CD4-positive, alpha-beta T cell treated with Interleukin-2 at 100 ng/mL for 4 hours (primary cell): ENCODE data around the gene TCHP.
A peak's percentile ranks its signal among the peaks of the same experiment; 100 is the strongest.
"Not testable (repeated sequence)": the region's sequence is repeated elsewhere in the genome, so short reads cannot be mapped to it uniquely, and the experiment has no call there.

Experiments
- DNase-seq: peaks from one replicate; pipeline ENCODE4 v3.0.0-alpha.2; 2020; ENCODE audit warnings: low spot score

The TCHP gene

GRCh38 chr12:109899783-109900751 is at the start of gene TCHP:
Gene TCHP, plus strand, starts transcription at chr12:109900274. Its CDS starts 2,753 bp downstream, at chr12:109903027.
- peak; percentile 82 for DNase-seq

- DNase-seq: not testable (repeated sequence)
Measured at GRCh38 chr12:109850518-109850917, 49.6 kb upstream of the TCHP start.

DNA sequence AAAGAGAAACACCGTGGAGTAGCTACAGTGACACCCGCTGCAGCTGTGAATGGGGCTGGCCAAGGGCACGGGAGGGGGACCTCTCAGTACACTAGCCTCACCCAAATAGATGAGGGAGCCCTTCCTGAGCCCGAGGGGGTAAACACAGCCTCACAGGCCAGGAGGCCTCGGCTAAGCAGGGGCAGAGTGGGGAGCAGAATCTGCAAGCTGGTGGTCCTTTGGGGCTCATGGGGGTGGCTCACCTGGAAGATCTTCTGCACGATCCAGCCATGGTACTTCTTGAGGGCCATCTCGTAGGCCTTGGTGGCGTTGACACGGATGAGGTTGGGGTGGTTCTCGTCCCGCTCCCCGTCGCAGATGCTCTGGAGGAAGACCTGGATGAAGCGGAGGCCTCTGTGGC is 44.7 kb upstream of the TCHP start:
- no peak for DNase-seq

- no peak for DNase-seq
Measured at GRCh38 chr12:109857715-109858114, 42.4 kb upstream of the TCHP start.

DNA sequence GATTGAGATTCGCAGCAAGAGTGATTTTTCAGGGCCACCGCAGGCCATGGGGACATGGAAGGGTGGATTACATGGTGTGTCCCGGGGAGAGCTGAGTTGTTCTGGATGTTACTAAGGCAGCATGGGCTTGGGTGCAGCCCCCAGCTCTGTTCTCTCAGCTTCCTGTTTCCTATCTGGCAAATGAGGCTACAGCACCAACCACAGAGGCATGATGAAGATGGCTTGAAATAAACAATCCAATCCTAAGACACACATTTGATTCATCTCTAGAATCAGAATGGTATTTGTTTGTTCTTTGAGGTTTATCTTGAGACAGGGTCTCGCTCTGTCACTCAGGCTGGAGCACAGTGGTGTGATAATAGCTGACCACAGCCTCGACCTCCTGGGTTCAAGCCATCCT is 41.3 kb upstream of the TCHP start:
- DNase-seq: no peak

DNA sequence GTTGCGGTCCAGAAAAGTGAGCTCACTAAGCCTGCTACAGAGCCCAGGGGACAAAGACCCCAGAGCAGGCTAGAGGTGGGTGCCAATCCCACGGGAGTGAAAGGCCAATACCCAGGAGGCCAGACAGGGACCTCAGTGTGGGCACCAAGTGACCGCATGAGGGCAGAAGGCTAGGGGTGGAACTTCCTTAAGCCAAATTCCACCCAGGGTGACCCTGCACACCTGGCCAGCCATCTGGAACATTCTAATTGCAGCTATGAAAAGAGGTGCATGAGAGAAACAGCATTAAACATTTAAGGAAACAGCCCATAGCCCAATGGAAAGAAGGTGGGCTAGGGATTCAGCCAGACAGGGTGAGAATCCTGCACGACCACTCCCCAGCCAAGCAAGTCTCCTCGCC is 39.1 kb upstream of the TCHP start:
- DNase-seq: no peak

DNA sequence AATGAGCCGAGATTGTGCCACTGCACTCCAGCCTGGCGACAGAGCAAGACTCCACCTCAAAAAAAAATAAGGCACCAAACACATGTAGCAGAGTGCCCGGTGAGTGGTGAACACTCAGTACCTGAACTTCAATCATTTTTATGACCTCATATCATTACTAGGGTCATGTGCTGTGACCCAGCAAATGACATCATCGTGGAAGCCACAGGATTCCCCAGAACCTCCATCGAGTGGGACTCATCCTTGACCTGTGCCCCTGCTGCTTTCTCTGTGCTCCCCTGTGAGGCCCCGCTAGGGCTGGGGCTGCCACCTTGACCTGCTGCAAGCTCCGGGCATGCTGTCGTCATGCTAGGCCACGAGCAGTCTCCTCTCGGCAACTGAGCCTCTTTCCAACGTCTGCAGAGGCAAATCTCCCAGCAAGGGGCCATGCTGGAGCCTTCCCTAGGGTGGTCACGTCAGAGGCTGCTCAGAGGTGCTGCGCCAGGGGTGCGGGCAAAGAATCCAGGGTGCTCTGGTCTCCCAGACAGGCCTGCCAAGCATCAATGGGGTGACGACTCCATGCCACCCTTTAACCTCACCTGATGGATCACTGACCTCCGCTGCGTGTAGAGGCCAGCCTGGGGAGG is 38.3 kb upstream of the TCHP start:
- DNase-seq: no peak

DNA sequence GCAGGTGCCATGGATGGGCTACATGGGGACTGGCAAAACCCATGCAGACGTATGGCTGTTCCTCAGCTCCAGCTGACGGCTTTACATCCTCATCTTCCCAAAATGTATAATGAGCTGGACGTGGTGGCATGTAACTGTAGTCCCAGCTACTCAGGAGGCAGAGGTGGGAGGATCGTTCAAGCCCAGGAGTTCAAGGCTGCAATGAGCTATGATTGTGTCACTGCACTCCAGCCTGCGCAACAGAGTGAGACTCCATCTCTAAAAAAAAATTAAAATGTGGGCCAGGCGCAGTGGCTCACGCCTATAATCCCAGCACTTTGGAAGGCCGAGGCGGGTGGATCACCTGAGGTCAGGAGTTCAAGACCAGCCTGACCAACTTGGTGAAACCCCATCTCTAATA is 37.6 kb upstream of the TCHP start:
- DNase-seq: not testable (repeated sequence)

DNA sequence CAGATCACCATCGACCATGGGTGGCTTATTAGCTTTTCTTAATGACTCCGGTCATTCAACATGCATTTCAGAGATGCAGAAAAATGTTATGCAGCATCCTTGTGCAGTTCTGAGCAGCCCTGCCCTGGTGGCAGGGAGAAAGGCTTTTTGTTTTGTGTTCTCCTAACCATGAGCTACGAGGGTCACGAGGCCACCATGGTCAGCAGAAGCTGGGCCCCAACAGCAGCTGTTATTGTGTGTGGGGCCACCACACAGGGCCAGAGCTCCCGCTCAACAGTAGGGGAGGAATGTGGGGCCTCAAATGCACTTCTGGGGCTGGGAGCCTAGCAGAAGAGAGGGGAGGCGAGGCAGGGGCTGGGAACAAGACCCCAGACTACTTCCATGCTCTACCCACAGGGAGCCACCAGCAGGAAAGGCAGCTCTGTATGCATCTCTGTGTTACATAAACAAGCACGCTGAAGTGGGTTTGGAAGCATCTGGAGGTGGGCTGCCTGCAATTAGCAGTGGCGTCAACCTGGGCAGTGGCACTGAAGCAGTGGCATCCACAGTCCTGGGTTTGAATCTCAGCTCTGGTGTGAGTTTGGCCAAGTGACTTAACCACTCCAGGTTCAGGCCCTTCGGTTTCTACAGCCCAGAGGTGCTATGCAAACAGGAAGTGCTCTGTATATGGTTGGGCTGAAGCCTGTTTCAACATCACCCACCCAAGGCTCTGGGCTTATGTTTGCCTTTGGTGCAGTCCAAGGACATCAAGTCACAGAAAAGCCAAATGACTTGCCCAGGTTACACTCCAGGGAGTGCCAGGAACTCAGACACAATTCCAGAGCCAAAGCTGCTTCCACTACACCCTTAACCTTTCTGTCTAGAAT is 36.0 kb upstream of the TCHP start:
- DNase-seq: peak; percentile 22

DNA sequence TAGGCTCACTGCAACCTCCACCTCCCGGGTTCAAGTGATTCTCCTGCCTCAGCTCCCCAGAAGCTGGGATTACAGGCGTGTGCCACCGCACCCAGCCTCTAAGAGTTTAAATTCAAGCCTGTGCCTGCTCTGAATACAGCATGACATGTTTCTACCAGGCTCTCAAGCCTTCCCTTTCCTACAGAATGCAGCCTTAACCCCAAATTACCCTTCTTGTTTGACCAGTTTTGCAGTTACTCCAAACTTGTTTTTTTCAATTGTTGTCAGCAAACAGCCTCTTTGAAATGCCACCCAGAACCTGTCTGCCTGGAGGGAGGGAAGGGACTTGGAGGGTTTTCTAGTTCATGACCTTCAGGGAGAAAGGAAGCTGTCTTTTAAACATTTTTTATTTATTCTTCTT is 35.2 kb upstream of the TCHP start:
- DNase-seq: no peak

DNA sequence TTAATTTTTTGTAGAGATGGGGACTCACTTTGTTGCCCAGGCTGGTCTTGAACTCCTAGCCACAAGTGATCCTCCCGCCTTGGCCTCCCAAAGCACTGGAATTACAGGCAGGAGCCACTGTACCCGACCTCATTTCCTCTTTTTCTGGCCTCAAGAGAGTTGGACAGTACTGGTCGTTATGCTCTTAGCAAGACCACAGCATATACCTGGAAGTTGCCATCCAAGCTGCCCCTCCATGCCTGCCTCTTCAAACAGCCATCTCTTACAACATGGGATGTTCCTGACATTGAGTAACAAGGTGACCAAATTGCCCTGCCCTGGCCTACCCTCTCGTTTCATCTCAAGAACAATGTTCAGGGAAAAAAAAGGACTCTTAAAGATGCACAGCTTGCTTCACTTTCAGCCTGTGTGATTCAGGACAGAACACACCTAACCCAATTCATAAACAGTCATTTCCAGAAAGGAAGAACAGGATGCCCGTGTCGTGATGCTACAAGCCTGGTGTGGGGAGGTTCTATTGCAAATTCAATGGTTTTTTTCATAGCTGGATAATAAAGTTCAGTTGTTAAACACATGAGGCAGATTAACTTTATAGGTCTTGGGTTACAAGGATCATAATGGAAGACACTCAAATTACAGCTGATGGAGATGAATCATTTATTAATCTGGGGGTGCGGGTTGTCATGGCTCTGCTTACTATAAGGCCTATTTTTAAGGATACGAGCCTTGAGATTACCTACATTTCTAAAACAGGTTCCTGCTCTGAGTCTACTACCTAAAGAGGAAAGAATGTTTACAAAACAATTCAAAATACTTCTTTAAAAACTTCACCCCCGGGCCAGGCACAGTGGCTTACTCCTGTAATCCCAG is 31.7 kb upstream of the TCHP start:
- no peak for DNase-seq

- no peak for DNase-seq
Measured at GRCh38 chr12:109870648-109871047, 29.4 kb upstream of the TCHP start.

- DNase-seq: no peak
Measured at GRCh38 chr12:109871668-109872314, 28.3 kb upstream of the TCHP start.

DNA sequence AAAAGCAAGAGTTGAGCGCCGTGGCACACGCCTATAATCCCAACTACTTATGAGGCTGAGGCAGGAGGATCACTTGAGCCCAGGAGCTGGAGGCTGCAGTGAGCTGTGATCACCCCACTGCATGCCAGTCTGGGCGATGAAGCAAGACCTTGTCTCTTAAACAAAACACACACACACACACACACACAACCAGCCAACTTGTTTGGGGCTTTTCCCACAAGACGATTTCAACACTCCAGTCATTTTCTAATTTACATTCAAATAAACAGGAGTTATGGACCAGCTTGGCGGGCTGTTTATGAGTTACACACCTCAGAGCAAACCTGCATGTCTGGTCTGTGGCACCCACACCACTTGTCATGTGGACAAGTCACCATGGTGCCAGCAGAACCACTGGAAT is 26.4 kb upstream of the TCHP start:
- no peak for DNase-seq

DNA sequence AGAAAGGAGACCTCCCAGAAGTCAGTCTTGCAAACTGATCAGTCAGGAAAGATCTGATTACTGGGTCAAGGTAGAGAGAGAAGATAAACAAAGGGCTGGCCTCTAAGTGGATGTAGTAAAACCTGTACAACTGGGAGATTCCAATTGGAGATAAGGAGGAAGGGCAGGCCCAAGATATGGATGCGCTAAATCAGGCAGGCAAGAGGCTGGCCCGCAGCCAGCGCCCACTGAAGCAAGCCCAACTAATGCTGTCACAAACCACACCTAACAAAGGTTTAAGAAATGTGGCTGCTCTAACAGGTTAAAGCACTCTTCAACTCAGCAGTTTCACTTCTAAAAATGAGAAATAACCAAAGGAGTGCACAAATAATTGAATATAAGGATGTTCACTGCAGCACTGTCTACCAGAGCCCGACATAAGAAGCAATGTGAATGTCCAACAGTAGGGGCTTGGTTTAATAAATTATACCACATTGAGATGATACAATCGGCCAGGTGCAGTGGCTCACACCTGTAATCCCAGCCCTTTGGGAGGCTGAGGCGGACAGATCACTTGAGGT is 24.4 kb upstream of the TCHP start:
- no peak for DNase-seq

GRCh38 chr12:109876406-109876805 is 23.7 kb upstream of the TCHP start:
- no peak for DNase-seq

DNA sequence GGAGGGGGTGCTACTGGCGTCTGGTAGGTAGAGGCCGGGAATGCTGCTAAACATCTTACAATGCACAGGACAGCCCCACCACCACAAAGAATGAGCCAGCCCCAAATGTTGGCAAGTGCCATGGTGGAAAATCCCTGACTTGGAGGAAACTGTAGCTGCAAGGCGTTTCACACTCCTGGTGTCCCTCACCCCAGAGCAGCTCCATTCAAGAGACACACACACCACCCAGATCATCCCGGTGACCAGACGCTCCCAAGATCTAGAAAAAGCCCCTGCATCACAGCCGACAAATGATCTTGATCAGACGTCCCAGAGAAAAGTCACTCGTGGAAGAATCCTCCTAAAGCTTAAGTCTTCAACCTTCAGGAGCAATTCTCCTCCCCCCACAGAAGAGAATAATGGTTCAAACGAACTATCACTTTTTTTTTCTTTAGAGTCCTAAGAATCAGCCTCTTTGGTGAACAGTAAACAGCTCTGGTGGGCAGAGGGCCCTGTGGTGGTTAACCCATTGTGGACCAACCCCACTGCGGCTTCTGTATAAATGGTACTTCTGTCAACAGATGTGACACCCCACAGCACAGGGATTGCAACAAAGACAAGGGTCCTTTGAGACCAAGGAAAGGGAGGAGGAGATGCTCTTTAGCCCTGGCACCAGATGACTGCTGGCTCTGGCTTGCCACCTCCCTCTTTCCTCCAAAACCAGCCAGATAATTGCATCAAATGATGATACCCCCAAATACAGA is 22.4 kb upstream of the TCHP start:
- DNase-seq: no peak

DNA sequence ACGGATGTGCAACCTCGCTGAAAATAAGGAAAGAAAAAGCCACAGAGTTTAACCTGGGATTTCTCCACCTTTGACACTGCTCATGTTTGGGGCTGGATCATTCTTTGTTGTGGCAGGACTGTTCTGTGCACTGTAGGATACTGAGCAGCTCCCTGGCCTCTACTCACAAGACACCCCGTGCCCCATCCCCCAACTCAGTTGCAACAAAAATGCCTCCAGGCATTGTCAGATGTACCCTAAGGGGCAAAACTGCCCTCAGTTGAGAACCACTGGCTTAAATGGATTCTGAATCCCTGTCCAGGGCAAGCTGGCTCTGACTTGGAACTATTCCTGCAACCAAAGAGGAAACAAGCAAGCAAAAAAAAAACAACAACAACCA is 21.8 kb upstream of the TCHP start:
- no peak for DNase-seq

- no peak for DNase-seq
Measured at GRCh38 chr12:109878749-109879148, 21.3 kb upstream of the TCHP start.
